IMR-90 (cell line): ENCODE results near the gene PHKB. TPM values are rescaled to one million over a fixed set of nuclear protein-coding genes. Genes with fewer than 3 reads are reported as not detected.

Source experiments
- ATAC-seq: fragments of 200-7000 bp; cut with Tn5 transposase; 2 replicates; pipeline ENCODE4 v1.9.1; 2020; ENCODE audit warnings: low read depth, mild to moderate bottlenecking, moderate library complexity
- BruUV-seq: library from RNA; stranded (reverse); fragments of 400-500 nt; replicated peaks from 2 replicates; lab custom pipeline; 2021; lab: Mats Ljungman, UMichigan
- CTCF ChIA-PET: fragments of 300-600 bp; formaldehyde crosslinking; extraction: SDS; loops from one replicate; lab custom pipeline; 2021; ENCODE audit warnings: antibody characterized with exemption; lab: Yijun Ruan, JAX
- POLR2A ChIA-PET: fragments of 300-600 bp; sonication (Branson Sonifier 250); formaldehyde crosslinking; loops from one replicate; lab custom pipeline; 2022; ENCODE audit warnings: antibody characterized with exemption; ENCODE audit not compliant: unreplicated experiment; lab: Charles Lee
- DNase-seq: peaks from one replicate; pipeline ENCODE4 v3.0.0; 2013
- H2AFZ ChIP-seq: replicated peaks from 2 replicates; pipeline ENCODE3; 2013; ENCODE audit warnings: low read length, mild to moderate bottlenecking; ENCODE audit not compliant: poor library complexity
- H2AK5ac ChIP-seq: 2 replicates; pipeline ENCODE4 v1.6.1; 2013; ENCODE audit warnings: low read depth, low read length, inconsistent platforms
- H2AK9ac ChIP-seq: replicated peaks from 2 replicates; pipeline ENCODE3; 2013; ENCODE audit warnings: mild to moderate bottlenecking, low read depth, low read length, moderate library complexity; ENCODE audit not compliant: poor library complexity
- H2BK120ac ChIP-seq: 2 replicates; pipeline ENCODE4 v1.6.1; 2013; ENCODE audit warnings: low read depth, low read length, inconsistent platforms
- H2BK15ac ChIP-seq: 3 replicates; pipeline ENCODE4 v1.6.1; 2013; ENCODE audit warnings: low read depth, low read length, inconsistent platforms
- H2BK20ac ChIP-seq: 2 replicates; pipeline ENCODE4 v1.6.1; 2013; ENCODE audit warnings: low read depth, mild to moderate bottlenecking, inconsistent platforms, low read length, moderate library complexity
- H2BK5ac ChIP-seq: 2 replicates; pipeline ENCODE4 v1.6.1; 2013; ENCODE audit warnings: mild to moderate bottlenecking, low read depth, low read length, inconsistent platforms; ENCODE audit not compliant: poor library complexity, severe bottlenecking
- H3K14ac ChIP-seq: replicated peaks from 2 replicates; pipeline ENCODE4 v1.6.1; 2013; ENCODE audit warnings: low read depth, low read length, inconsistent platforms
- H3K18ac ChIP-seq: 2 replicates; pipeline ENCODE4 v1.6.1; 2013; ENCODE audit warnings: low read depth, low read length, control low read depth
- H3K23ac ChIP-seq: 2 replicates; pipeline ENCODE4 v1.6.1; 2013; ENCODE audit warnings: low read depth, low read length, inconsistent platforms
- H3K27ac ChIP-seq: 2 replicates; pipeline ENCODE4 v1.5.1; 2013; ENCODE audit warnings: mild to moderate bottlenecking, control low read depth, low read length; ENCODE audit not compliant: insufficient read depth
- H3K27me3 ChIP-seq: 2 replicates; pipeline ENCODE4 v1.6.1; 2013; ENCODE audit warnings: low read length; ENCODE audit not compliant: control insufficient read depth, insufficient read depth
- H3K36me3 ChIP-seq: 2 replicates; pipeline ENCODE4 v1.6.1; 2013; ENCODE audit warnings: low read length, mixed read lengths; ENCODE audit not compliant: control insufficient read depth, insufficient read depth
- H3K4ac ChIP-seq: 2 replicates; pipeline ENCODE4 v1.6.1; 2013; ENCODE audit warnings: low read depth, low read length, inconsistent platforms
- H3K4me1 ChIP-seq: 2 replicates; pipeline ENCODE4 v1.6.1; 2013; ENCODE audit warnings: low read length, mixed read lengths; ENCODE audit not compliant: control insufficient read depth, insufficient read depth
- H3K4me2 ChIP-seq: 2 replicates; pipeline ENCODE4 v1.6.1; 2013; ENCODE audit warnings: low read depth, mild to moderate bottlenecking, control low read depth, low read length, moderate library complexity
- H3K4me3 ChIP-seq: 2 replicates; pipeline ENCODE4 v1.5.1; 2013; ENCODE audit warnings: low read depth, mild to moderate bottlenecking, control low read depth, low read length, moderate library complexity; ENCODE audit not compliant: insufficient read depth
- H3K56ac ChIP-seq: 2 replicates; pipeline ENCODE4 v1.6.1; 2013; ENCODE audit warnings: low read length, inconsistent platforms; ENCODE audit not compliant: insufficient read depth; ENCODE audit errors: extremely low read depth
- H3K79me1 ChIP-seq, 2 experiments: 2 replicates each; pipeline ENCODE4 v1.6.1; 2013; ENCODE audit warnings: low read length in 2 of 2, inconsistent platforms in 1 of 2, low read depth in 1 of 2
- H3K9ac ChIP-seq: 2 replicates; pipeline ENCODE4 v1.6.1; 2013; ENCODE audit warnings: low read depth, low read length, control low read depth
- H3K9me1 ChIP-seq: 2 replicates; pipeline ENCODE4 v1.6.1; 2013; ENCODE audit warnings: low read length, inconsistent platforms; ENCODE audit not compliant: insufficient read depth
- H3K9me3 ChIP-seq: 2 replicates; pipeline ENCODE4 v1.6.1; 2013; ENCODE audit warnings: low read length; ENCODE audit not compliant: control insufficient read depth, insufficient read depth
- H4K20me1 ChIP-seq: 2 replicates; pipeline ENCODE4 v1.6.1; 2013; ENCODE audit warnings: low read length, inconsistent platforms; ENCODE audit not compliant: insufficient read depth
- H4K5ac ChIP-seq: 2 replicates; pipeline ENCODE4 v1.6.1; 2013; ENCODE audit warnings: mild to moderate bottlenecking, low read depth, low read length, control low read depth
- H4K8ac ChIP-seq, 2 experiments: 2 replicates each; pipeline ENCODE4 v1.6.1; 2013; ENCODE audit warnings: low read depth in 2 of 2, low read length in 2 of 2, control low read depth in 1 of 2, inconsistent platforms in 1 of 2
- H4K91ac ChIP-seq: 2 replicates; pipeline ENCODE4 v1.6.1; 2013; ENCODE audit warnings: low read depth, low read length, inconsistent platforms; ENCODE audit not compliant: insufficient read depth
- FOS ChIP-seq: fragments of 150-350 bp; IDR thresholded peaks from 2 replicates; pipeline ENCODE4 v1.6.1; 2016; ENCODE audit warnings: low read depth, low read length
- MAZ ChIP-seq: IDR thresholded peaks from 2 replicates; pipeline ENCODE4 v1.6.1; 2012; ENCODE audit warnings: low read depth, mild to moderate bottlenecking, low read length, improper control_type of control experiment, moderate library complexity, borderline replicate concordance
- SMC3 ChIP-seq: fragments of 150-350 bp; IDR thresholded peaks from 2 replicates; pipeline ENCODE4 v1.6.1; 2016; ENCODE audit warnings: low read depth, mild to moderate bottlenecking, antibody characterized with exemption, low read length, moderate library complexity
- WGBS, 2 experiments: methylation state at CpG; one replicate each; pipeline versions ENCODE4 v1.1.5 to v1.1.7; 2013; ENCODE audit warnings: missing lambda C conversion rate in 2 of 2; ENCODE audit not compliant: insufficient read length in 1 of 2; ENCODE audit errors: extremely low coverage in 2 of 2; 5-methylcytosine and 5-hydroxymethylcytosine counted together
- dilution Hi-C: fragments of 300-500 bp; cut with HindIII; formaldehyde crosslinking; loops from one replicate; pipeline ENCODE4 v1.14.3; 2018; ENCODE audit warnings: low sequenced_read_pairs; ENCODE audit not compliant: unreplicated experiment
- in situ Hi-C: fragments of 300-500 bp; cut with MboI; formaldehyde crosslinking; loops from 3 replicates; pipeline ENCODE4 v1.14.3; 2019; ENCODE audit warnings: low sequenced_read_pairs, inconsistent platforms, mixed read lengths
- intact Hi-C: fragments of 100-400 bp; cut with micrococcal nuclease; formaldehyde crosslinking; loops from 2 replicates; pipeline ENCODE4 v1.10.0; 2022
- polyA plus RNA-seq, 3 experiments: library from polyadenylated mRNA; depleted of rRNA; stranded (reverse); fragments of >200 nt; gene quantifications; 2 replicates each; pipeline ENCODE4 v1.2.3, GENCODE V29; 2012; ENCODE audit warnings: low replicate concordance in 1 of 3
- total RNA-seq: library from RNA; depleted of rRNA; stranded (reverse); fragments of >200 nt; gene quantifications from 2 replicates; pipeline ENCODE4 v1.2.3, GENCODE V29; 2012

Gene PHKB
- total and polyA plus RNA-seq, 2 of the 4 experiments (the other 2 are of a cell fraction), result 24.2 to 58.6 TPM

DNA sequence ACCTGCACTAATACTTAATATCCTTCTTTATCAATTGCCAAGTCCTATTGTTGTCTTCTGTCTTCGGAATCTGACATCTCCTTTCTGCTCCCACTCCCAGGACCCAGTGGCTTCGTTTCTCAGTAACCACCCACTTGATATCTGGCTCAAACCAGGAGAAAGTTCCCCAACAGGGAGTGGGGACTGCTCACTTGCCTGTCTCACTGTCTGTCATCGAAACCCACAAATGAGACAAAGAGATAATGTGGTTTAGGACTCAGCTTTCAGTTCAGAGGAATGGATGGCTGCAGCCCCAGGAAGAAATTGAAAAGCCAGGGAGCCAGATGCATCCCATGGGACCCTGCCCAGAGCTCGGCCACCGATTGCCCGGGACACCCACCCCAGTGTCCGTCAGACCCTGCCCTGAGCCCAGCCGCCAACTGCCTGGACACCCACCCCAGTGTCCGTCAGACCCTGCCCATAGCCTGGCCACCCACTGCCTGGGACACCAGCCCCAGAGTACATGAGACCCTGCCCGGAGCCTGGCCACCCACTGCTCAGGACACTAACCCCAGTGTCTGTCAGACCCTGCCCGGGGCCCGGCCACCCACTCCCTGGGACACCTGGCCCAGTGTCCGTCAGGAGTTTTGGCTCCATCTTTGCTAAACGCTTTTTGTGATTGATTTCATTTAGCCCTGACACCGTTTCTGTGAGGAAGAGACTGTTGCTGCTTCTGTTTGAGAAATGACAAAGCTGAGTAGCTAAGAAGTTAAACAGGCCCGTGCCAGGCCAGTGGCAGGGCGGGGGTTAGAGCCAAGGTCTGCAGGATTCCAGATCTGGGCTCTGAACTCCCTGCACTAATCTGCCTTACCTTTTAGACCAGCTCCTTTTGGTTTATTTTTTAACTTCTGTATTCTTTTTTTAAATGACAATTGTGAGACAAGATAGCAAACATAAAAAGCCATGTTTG lies 251.4 kb downstream of the PHKB start:
- ChIA-PET CTCF (interaction anchor here (0.6 kb wide), 1 partner anchor 191 kb away, joined by 4 read pairs; no protein-coding TSS in a partner anchor), POLR2A (no interaction called here)
- in situ Hi-C loops, result no loop called here
- no peak overlapping the region for H3K4me2 ChIP-seq
- dilution Hi-C loops, result no loop called here
- no peaks in the 10 kb centered on the region for H3K27me3 ChIP-seq
- H3K4me3 ChIP-seq, result no peak overlapping the region
- no peaks in the 10 kb centered on the region for H4K20me1 ChIP-seq
- no peak overlapping the region for H3K56ac ChIP-seq
- peak overlapping the region; percentile 57 for H2AK9ac ChIP-seq
- ATAC-seq (peak; percentile 47), DNase-seq (no peak)
- peaks cover 6% of the 10 kb centered on the region for H3K4me1 ChIP-seq
- peak overlapping the region; percentile 69 for H2BK120ac ChIP-seq
- intact Hi-C loops, result no loop called here
- no peak overlapping the region for H4K5ac ChIP-seq
- H2AK5ac ChIP-seq, result peak overlapping the region; percentile 90
- H3K4ac ChIP-seq, result peak overlapping the region; percentile 69
- peaks cover 5% of the 10 kb centered on the region for H3K9me1 ChIP-seq
- H4K91ac ChIP-seq, result peak overlapping the region; percentile 85
- WGBS, 2 experiments, result 73% methylated on average over 10 of the region's 17 CpGs; no CpG with 5 or more reads in 1 of the 2 experiments
- TF ChIP-seq MAZ, result no peak
- TF ChIP-seq SMC3, result no peak
- TF ChIP-seq FOS, result no peak
- H3K36me3 ChIP-seq, result no peaks in the 10 kb centered on the region
- peak overlapping the region; percentile 85 for H2BK5ac ChIP-seq
- no peaks in the 10 kb centered on the region for H3K9me3 ChIP-seq
- H3K27ac ChIP-seq, result peak overlapping the region; percentile 20; the same call in 1 of the 2 replicates
- no TSS peak for BruUV-seq
- no peaks in the 10 kb centered on the region for H3K79me1 ChIP-seq
- H4K8ac ChIP-seq, result peak overlapping the region; percentile 25 to 58; a peak in 2 of 4 replicates
- peak overlapping the region; percentile 94 for H2BK20ac ChIP-seq
- H2BK15ac ChIP-seq, result peak overlapping the region; percentile 80; the same call in 1 of the 3 replicates
- H3K9ac ChIP-seq, result no peak overlapping the region
- H2AFZ ChIP-seq, result peak overlapping the region; percentile 61
- H3K23ac ChIP-seq, result 0 out of 2 replicates have a peak overlapping the region, but pooled peaks have one; percentile 25
- peak overlapping the region; percentile 22; the same call in 1 of the 2 replicates for H3K14ac ChIP-seq
- H3K18ac ChIP-seq, result peak overlapping the region; percentile 49; the same call in 1 of the 2 replicates
